Measurements from ENCODE around the gene RACK1.
"Not testable (repeated sequence)": the region's sequence is repeated elsewhere in the genome, so short reads cannot be mapped to it uniquely, and the experiment has no call there.

Gene RACK1

DNA sequence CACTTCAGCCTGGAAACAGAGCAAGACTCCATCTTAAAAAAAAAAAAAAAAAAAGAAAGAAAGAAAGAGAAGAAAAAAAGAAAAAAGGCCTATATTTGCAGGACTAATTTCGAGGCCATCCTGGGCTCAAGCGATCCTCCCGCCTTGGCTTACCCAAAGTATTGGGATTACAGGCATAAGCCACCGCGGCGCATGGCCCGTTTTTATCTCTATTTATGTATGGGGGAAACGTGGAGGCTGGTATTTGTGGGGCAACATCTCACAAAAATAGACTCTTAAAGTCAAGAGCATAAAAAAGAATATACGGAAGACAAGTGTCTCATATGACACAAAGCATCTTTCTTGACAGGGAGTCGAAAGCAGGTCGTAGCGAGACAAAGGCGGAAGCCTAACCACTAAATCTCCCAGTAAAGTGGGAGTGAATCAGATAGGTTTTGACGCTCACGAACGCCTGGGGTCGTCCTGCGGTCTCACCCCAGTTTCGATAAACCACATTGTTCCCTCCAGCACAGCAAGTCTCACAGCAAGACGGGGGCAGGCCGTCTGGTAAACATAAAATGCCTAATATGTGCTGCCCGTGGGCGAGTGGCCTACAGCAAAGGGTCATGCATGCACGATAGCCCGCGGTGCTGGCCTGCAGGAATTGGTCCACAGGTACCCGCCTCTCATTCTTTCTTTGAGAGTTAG is 22.5 kb downstream of the RACK1 start:
- no peak overlapping the region for H3K4me3 ChIP-seq (ENCODE audit: low read depth, low read length)
- no peak overlapping the region; the same call in 1 of the 2 replicates for H3K27ac ChIP-seq (ENCODE audit: low read depth, low read length)
- H2AFZ ChIP-seq (ENCODE audit: low read length, unreplicated experiment) = no peak overlapping the region
- H3K27me3 ChIP-seq (ENCODE audit: insufficient read depth, low read length) = no peaks in the 10 kb centered on the region
- H3K4me1 ChIP-seq (ENCODE audit: control insufficient read depth, insufficient read depth, low read length, unreplicated experiment) = peaks cover 15% of the 10 kb centered on the region
- peaks cover 20% of the 10 kb centered on the region for H3K79me2 ChIP-seq (ENCODE audit: control insufficient read depth, insufficient read depth, low read length, unreplicated experiment)
- no peaks in the 10 kb centered on the region for H3K36me3 ChIP-seq (ENCODE audit: insufficient read depth, low read length)

- Histone ChIP-seq H3K4me1 (ENCODE audit: control insufficient read depth, insufficient read depth, low read length, unreplicated experiment) (peaks cover 8% of the 10 kb centered on the region), H3K36me3 (ENCODE audit: insufficient read depth, low read length) (no peaks in the 10 kb centered on the region), H3K27me3 (ENCODE audit: insufficient read depth, low read length) (no peaks in the 10 kb centered on the region), H3K79me2 (ENCODE audit: control insufficient read depth, insufficient read depth, low read length, unreplicated experiment) (peaks cover 13% of the 10 kb centered on the region), H2AFZ (ENCODE audit: low read length, unreplicated experiment) (no peak overlapping the region), H3K27ac (ENCODE audit: low read depth, low read length) (no peak overlapping the region), H3K4me3 (ENCODE audit: low read depth, low read length) (no peak overlapping the region)
Observed at GRCh38 chr5:181220178-181220515, 23.6 kb downstream of the RACK1 start.

- Histone ChIP-seq H3K79me2 (ENCODE audit: control insufficient read depth, insufficient read depth, low read length, unreplicated experiment) (peaks cover 7% of the 10 kb centered on the region), H3K27ac (ENCODE audit: low read depth, low read length) (no peak overlapping the region), H3K27me3 (ENCODE audit: insufficient read depth, low read length) (no peaks in the 10 kb centered on the region), H3K4me3 (ENCODE audit: low read depth, low read length) (no peak overlapping the region), H3K4me1 (ENCODE audit: control insufficient read depth, insufficient read depth, low read length, unreplicated experiment) (peaks cover 2% of the 10 kb centered on the region), H2AFZ (ENCODE audit: low read length, unreplicated experiment) (no peak overlapping the region), H3K36me3 (ENCODE audit: insufficient read depth, low read length) (no peaks in the 10 kb centered on the region)
Observed at GRCh38 chr5:181219262-181220177, 24.2 kb downstream of the RACK1 start.

DNA sequence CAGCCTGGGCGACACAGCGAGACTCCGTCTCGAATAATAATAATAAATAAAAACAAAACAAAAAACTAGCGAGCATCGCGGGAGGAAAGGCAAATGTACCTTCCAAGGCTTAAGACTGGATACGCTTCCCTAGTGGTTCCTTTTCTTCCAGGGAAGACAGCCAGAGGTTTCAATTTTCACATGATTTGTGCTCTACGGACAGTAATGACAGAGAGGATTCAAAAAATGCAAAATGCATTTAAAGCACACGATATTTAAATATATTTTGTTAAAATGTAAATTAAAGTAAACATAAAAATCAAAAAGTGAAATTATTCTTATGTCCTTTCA is 24.9 kb downstream of the RACK1 start:
- H3K27ac ChIP-seq (ENCODE audit: low read depth, low read length) = peak overlapping the region; percentile 27; the same call in 1 of the 2 replicates

DNA sequence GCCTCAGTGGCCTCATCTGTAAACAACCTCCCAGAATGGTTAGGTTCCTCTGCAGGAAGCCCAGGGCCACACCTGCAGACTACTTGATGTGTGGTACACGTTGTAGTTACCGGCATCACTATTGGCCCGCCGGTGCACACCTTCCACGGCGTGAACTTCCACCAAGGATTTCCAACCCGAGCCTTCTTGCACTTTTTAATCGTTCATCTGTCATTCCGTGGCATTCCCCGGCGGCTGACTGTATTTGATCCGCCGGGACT is 26.0 kb downstream of the RACK1 start:
- H3K27ac ChIP-seq (ENCODE audit: low read depth, low read length) = no peak overlapping the region; the same call in 1 of the 2 replicates
- peak overlapping the region; percentile 66 for H3K4me3 ChIP-seq (ENCODE audit: low read depth, low read length)
- no peaks in the 10 kb centered on the region for H3K27me3 ChIP-seq (ENCODE audit: insufficient read depth, low read length)
- peak overlapping the region; percentile 61 for H2AFZ ChIP-seq (ENCODE audit: low read length, unreplicated experiment)
- H3K4me1 ChIP-seq (ENCODE audit: control insufficient read depth, insufficient read depth, low read length, unreplicated experiment) = no peaks in the 10 kb centered on the region
- no peaks in the 10 kb centered on the region for H3K79me2 ChIP-seq (ENCODE audit: control insufficient read depth, insufficient read depth, low read length, unreplicated experiment)
- no peaks in the 10 kb centered on the region for H3K36me3 ChIP-seq (ENCODE audit: insufficient read depth, low read length)

More for the DNA sequence above, 24.9 kb downstream of the RACK1 start:
- peak overlapping the region; percentile 67 for H3K4me3 ChIP-seq (ENCODE audit: low read depth, low read length)
- H3K27me3 ChIP-seq (ENCODE audit: insufficient read depth, low read length) = no peaks in the 10 kb centered on the region
- H3K79me2 ChIP-seq (ENCODE audit: control insufficient read depth, insufficient read depth, low read length, unreplicated experiment) = no peaks in the 10 kb centered on the region
- H3K4me1 ChIP-seq (ENCODE audit: control insufficient read depth, insufficient read depth, low read length, unreplicated experiment) = no peaks in the 10 kb centered on the region
- no peaks in the 10 kb centered on the region for H3K36me3 ChIP-seq (ENCODE audit: insufficient read depth, low read length)
- peak overlapping the region; percentile 26 for H2AFZ ChIP-seq (ENCODE audit: low read length, unreplicated experiment)

GRCh38 chr5:181217111-181217802 is 26.4 kb downstream of the RACK1 start:
- Histone ChIP-seq H3K27me3 (ENCODE audit: insufficient read depth, low read length) (no peaks in the 10 kb centered on the region), H3K4me1 (ENCODE audit: control insufficient read depth, insufficient read depth, low read length, unreplicated experiment) (no peaks in the 10 kb centered on the region), H3K27ac (ENCODE audit: low read depth, low read length) (no peak overlapping the region; the same call in 1 of the 2 replicates), H3K79me2 (ENCODE audit: control insufficient read depth, insufficient read depth, low read length, unreplicated experiment) (no peaks in the 10 kb centered on the region), H3K4me3 (ENCODE audit: low read depth, low read length) (peak overlapping the region; percentile 66), H2AFZ (ENCODE audit: low read length, unreplicated experiment) (peak overlapping the region; percentile 61), H3K36me3 (ENCODE audit: insufficient read depth, low read length) (no peaks in the 10 kb centered on the region)

GRCh38 chr5:181215997-181216989 is 27.4 kb downstream of the RACK1 start:
- no peak overlapping the region for H3K27ac ChIP-seq (ENCODE audit: low read depth, low read length)
- H3K4me3 ChIP-seq (ENCODE audit: low read depth, low read length) = peak overlapping the region; percentile 68
- peak overlapping the region; percentile 94 for H2AFZ ChIP-seq (ENCODE audit: low read length, unreplicated experiment)
- no peaks in the 10 kb centered on the region for H3K79me2 ChIP-seq (ENCODE audit: control insufficient read depth, insufficient read depth, low read length, unreplicated experiment)
- no peaks in the 10 kb centered on the region for H3K27me3 ChIP-seq (ENCODE audit: insufficient read depth, low read length)
- H3K4me1 ChIP-seq (ENCODE audit: control insufficient read depth, insufficient read depth, low read length, unreplicated experiment) = no peaks in the 10 kb centered on the region
- H3K36me3 ChIP-seq (ENCODE audit: insufficient read depth, low read length) = no peaks in the 10 kb centered on the region

- H3K36me3 ChIP-seq (ENCODE audit: insufficient read depth, low read length); H3K27me3 ChIP-seq (ENCODE audit: insufficient read depth, low read length); H3K27ac ChIP-seq (ENCODE audit: low read depth, low read length): not testable (repeated sequence)
Observed at GRCh38 chr5:181214249-181214648, 29.5 kb downstream of the RACK1 start.

DNA sequence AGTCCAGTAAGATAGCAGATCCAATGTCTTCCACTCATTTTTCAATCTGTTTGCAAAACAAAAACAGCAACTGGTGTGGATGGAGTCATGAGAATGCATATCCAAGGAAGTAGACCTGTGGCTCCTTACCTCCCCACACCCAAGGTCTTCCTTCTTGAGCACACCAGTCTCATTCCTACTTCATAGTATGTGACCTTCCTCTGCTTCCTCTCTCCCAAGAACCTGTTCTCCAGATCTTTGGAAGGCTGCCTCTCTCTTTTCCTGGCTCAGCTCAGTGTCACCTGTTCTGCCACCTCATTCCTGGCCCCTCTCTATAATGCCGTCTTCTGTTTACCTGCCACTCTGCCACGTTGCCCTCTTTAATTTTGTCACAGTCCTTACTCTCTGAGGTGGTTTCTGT is 30.8 kb downstream of the RACK1 start:
- no peak overlapping the region for H2AFZ ChIP-seq (ENCODE audit: low read length, unreplicated experiment)
- H3K27ac ChIP-seq (ENCODE audit: low read depth, low read length) = no peak overlapping the region

More at GRCh38 chr5:181214249-181214648, 29.5 kb downstream of the RACK1 start:
- not testable (repeated sequence) for H3K4me1 ChIP-seq (ENCODE audit: control insufficient read depth, insufficient read depth, low read length, unreplicated experiment); H3K79me2 ChIP-seq (ENCODE audit: control insufficient read depth, insufficient read depth, low read length, unreplicated experiment); H2AFZ ChIP-seq (ENCODE audit: low read length, unreplicated experiment); H3K4me3 ChIP-seq (ENCODE audit: low read depth, low read length)

GRCh38 chr5:181212080-181212479 is 31.6 kb downstream of the RACK1 start:
- no peak overlapping the region for H2AFZ ChIP-seq (ENCODE audit: low read length, unreplicated experiment)
- H3K4me3 ChIP-seq (ENCODE audit: low read depth, low read length) = no peak overlapping the region
- H3K4me1 ChIP-seq (ENCODE audit: control insufficient read depth, insufficient read depth, low read length, unreplicated experiment) = no peaks in the 10 kb centered on the region
- no peaks in the 10 kb centered on the region for H3K36me3 ChIP-seq (ENCODE audit: insufficient read depth, low read length)
- H3K27me3 ChIP-seq (ENCODE audit: insufficient read depth, low read length) = no peaks in the 10 kb centered on the region
- H3K79me2 ChIP-seq (ENCODE audit: control insufficient read depth, insufficient read depth, low read length, unreplicated experiment) = no peaks in the 10 kb centered on the region
- no peak overlapping the region for H3K27ac ChIP-seq (ENCODE audit: low read depth, low read length)

More for the DNA sequence above, 30.8 kb downstream of the RACK1 start:
- H3K4me3 ChIP-seq (ENCODE audit: low read depth, low read length) = no peak overlapping the region
- H3K36me3 ChIP-seq (ENCODE audit: insufficient read depth, low read length) = no peaks in the 10 kb centered on the region
- H3K79me2 ChIP-seq (ENCODE audit: control insufficient read depth, insufficient read depth, low read length, unreplicated experiment) = no peaks in the 10 kb centered on the region
- H3K4me1 ChIP-seq (ENCODE audit: control insufficient read depth, insufficient read depth, low read length, unreplicated experiment) = no peaks in the 10 kb centered on the region
- no peaks in the 10 kb centered on the region for H3K27me3 ChIP-seq (ENCODE audit: insufficient read depth, low read length)

Measured in ACC112 (cell line).